Osteocyte (in vitro differentiated cells): ENCODE data around the gene HOOK1. TPM values are rescaled to one million over a fixed set of nuclear protein-coding genes. Genes with fewer than 3 reads are reported as not detected.

Experiments used
- DNase-seq: peaks from one replicate; pipeline ENCODE4 v3.0.0; 2021; ENCODE audit warnings: mixed read lengths; ENCODE audit not compliant: unreplicated experiment; ENCODE audit errors: extremely low spot score
- H3K27ac Mint-ChIP-seq: one replicate; pipeline ENCODE4 v1.8.0; 2021; ENCODE audit warnings: mild to moderate bottlenecking, mixed read lengths; ENCODE audit not compliant: unreplicated experiment
- H3K27me3 Mint-ChIP-seq: one replicate; pipeline ENCODE4 v1.8.0; 2021; ENCODE audit warnings: mixed read lengths; ENCODE audit not compliant: unreplicated experiment
- H3K36me3 Mint-ChIP-seq: one replicate; pipeline ENCODE4 v1.8.0; 2021; ENCODE audit warnings: mixed read lengths; ENCODE audit not compliant: unreplicated experiment
- H3K4me1 Mint-ChIP-seq: one replicate; pipeline ENCODE4 v1.8.0; 2021; ENCODE audit warnings: mixed read lengths; ENCODE audit not compliant: unreplicated experiment
- H3K4me3 Mint-ChIP-seq: one replicate; pipeline ENCODE4 v1.8.0; 2021; ENCODE audit warnings: mild to moderate bottlenecking, moderate library complexity, mixed read lengths; ENCODE audit not compliant: unreplicated experiment
- H3K9me3 Mint-ChIP-seq: one replicate; pipeline ENCODE4 v1.8.0; 2021; ENCODE audit warnings: mixed read lengths; ENCODE audit not compliant: unreplicated experiment
- total RNA-seq: library from RNA; stranded (reverse); gene quantifications from 2 replicates; pipeline ENCODE4 v1.2.1, GENCODE V29; 2021
- TF ChIP-seq, protein P1 (sequence below): fragments of 200-600 bp; sonication (generic); IDR thresholded peaks from 2 replicates; pipeline ENCODE4 v1.5.0; 2021; ENCODE audit warnings: antibody characterized with exemption, mild to moderate bottlenecking, moderate library complexity

HOOK1 gene
- total RNA-seq, 1 donor from 2014 or later, result not detected

DNA sequence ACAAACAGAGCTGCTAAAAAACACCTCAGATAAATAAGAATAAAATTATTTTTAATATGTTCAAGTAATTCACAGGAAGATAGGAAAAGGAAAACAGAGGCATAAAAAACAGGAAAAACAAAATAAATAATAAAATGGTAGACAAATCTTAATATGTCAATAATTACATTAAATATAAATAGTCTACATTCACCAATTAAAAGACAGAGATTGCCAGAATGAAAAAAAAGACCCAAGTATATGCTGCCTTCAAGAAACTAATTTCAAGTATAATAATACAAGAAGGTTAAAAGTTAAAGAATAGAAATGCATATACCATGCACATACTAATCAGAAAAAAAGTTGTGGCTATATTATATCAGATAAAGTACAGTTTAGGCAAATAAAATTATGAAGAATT is 109.9 kb downstream of the HOOK1 start:
- H3K4me3 Mint-ChIP-seq, result no peak overlapping the region
- H3K36me3 Mint-ChIP-seq, result no peaks in the 10 kb centered on the region
- H3K9me3 Mint-ChIP-seq, result peaks cover 22% of the 10 kb centered on the region
- peaks cover 8% of the 10 kb centered on the region for H3K4me1 Mint-ChIP-seq
- TF ChIP-seq, protein P1, sequence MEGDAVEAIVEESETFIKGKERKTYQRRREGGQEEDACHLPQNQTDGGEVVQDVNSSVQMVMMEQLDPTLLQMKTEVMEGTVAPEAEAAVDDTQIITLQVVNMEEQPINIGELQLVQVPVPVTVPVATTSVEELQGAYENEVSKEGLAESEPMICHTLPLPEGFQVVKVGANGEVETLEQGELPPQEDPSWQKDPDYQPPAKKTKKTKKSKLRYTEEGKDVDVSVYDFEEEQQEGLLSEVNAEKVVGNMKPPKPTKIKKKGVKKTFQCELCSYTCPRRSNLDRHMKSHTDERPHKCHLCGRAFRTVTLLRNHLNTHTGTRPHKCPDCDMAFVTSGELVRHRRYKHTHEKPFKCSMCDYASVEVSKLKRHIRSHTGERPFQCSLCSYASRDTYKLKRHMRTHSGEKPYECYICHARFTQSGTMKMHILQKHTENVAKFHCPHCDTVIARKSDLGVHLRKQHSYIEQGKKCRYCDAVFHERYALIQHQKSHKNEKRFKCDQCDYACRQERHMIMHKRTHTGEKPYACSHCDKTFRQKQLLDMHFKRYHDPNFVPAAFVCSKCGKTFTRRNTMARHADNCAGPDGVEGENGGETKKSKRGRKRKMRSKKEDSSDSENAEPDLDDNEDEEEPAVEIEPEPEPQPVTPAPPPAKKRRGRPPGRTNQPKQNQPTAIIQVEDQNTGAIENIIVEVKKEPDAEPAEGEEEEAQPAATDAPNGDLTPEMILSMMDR, result no peak
- H3K27ac Mint-ChIP-seq, result no peak overlapping the region
- DNase-seq, result no peak
- H3K27me3 Mint-ChIP-seq, result peaks cover 72% of the 10 kb centered on the region

Other genes starting within 250 kb of the HOOK1 start
- gene CYP2J2, start 111.8 kb downstream of the HOOK1 start, total RNA-seq, result 0.13 TPM in 1 of 2 replicates, not detected in the other